Fibroblast of skin of right quadriceps (primary cell): ENCODE measurements around the gene FHOD3.
"Not testable (repeated sequence)": the region's sequence is repeated elsewhere in the genome, so short reads cannot be mapped to it uniquely, and the experiment has no call there.

ENCODE experiments used
- DNase-seq: peaks from one replicate; pipeline ENCODE4 v3.0.0-alpha.2; 2013

Gene FHOD3

GRCh38 chr18:36455931-36456330 lies 158.4 kb downstream of the FHOD3 start:
- no peak for DNase-seq

GRCh38 chr18:36456622-36457021 lies 159.1 kb downstream of the FHOD3 start:
- DNase-seq: no peak

- DNase-seq: no peak
These were observed 160.2 kb downstream of the FHOD3 start for GRCh38 chr18:36457683-36458082.

GRCh38 chr18:36458306-36458705 lies 160.8 kb downstream of the FHOD3 start:
- DNase-seq: no peak

- no peak for DNase-seq
These were observed 161.7 kb downstream of the FHOD3 start for GRCh38 chr18:36459203-36459602.

GRCh38 chr18:36459786-36460185 lies 162.3 kb downstream of the FHOD3 start:
- DNase-seq: no peak

GRCh38 chr18:36460324-36460850 lies 162.9 kb downstream of the FHOD3 start:
- DNase-seq: no peak

- DNase-seq: no peak
These were observed 163.3 kb downstream of the FHOD3 start for GRCh38 chr18:36460854-36461253.

GRCh38 chr18:36461551-36461987 lies 164.1 kb downstream of the FHOD3 start:
- no peak for DNase-seq

- DNase-seq: not testable (repeated sequence)
These were observed 166.0 kb downstream of the FHOD3 start for GRCh38 chr18:36463516-36463915.

- DNase-seq: no peak
These were observed 166.7 kb downstream of the FHOD3 start for GRCh38 chr18:36464126-36464651.

- no peak for DNase-seq
These were observed 167.8 kb downstream of the FHOD3 start for GRCh38 chr18:36465276-36465675.

GRCh38 chr18:36465970-36466369 lies 168.5 kb downstream of the FHOD3 start:
- no peak for DNase-seq

- DNase-seq: no peak
These were observed 170.1 kb downstream of the FHOD3 start for GRCh38 chr18:36467614-36468013.

GRCh38 chr18:36468161-36468560 lies 170.6 kb downstream of the FHOD3 start:
- no peak for DNase-seq

GRCh38 chr18:36469461-36469860 lies 171.9 kb downstream of the FHOD3 start:
- no peak for DNase-seq

- no peak for DNase-seq
These were observed 173.4 kb downstream of the FHOD3 start for GRCh38 chr18:36470896-36471295.

GRCh38 chr18:36471393-36471792 lies 173.9 kb downstream of the FHOD3 start:
- DNase-seq: no peak

GRCh38 chr18:36476433-36476832 lies 178.9 kb downstream of the FHOD3 start:
- no peak for DNase-seq

- DNase-seq: no peak
These were observed 180.3 kb downstream of the FHOD3 start for GRCh38 chr18:36477776-36478175.

- no peak for DNase-seq
These were observed 183.7 kb downstream of the FHOD3 start for GRCh38 chr18:36481201-36481657.

GRCh38 chr18:36481935-36482334 lies 184.4 kb downstream of the FHOD3 start:
- DNase-seq: no peak

- DNase-seq: no peak
These were observed 187.1 kb downstream of the FHOD3 start for GRCh38 chr18:36484591-36484990.

GRCh38 chr18:36485772-36486171 lies 188.3 kb downstream of the FHOD3 start:
- no peak for DNase-seq

- DNase-seq: no peak
These were observed 190.6 kb downstream of the FHOD3 start for GRCh38 chr18:36488131-36488530.
